22Rv1 (cell line): ENCODE measurements around the gene DIS3.

ENCODE experiments used
- ZFX ChIP-seq: fragments of 450-650 bp; IDR thresholded peaks from 2 replicates; pipeline ENCODE4 v1.6.1; 2017; ENCODE audit warnings: antibody characterized with exemption, borderline replicate concordance
- TF ChIP-seq, protein P1 (sequence below): fragments of 450-650 bp; IDR thresholded peaks from 2 replicates; pipeline ENCODE4 v1.5.1; 2017; ENCODE audit warnings: mild to moderate bottlenecking

DNA sequence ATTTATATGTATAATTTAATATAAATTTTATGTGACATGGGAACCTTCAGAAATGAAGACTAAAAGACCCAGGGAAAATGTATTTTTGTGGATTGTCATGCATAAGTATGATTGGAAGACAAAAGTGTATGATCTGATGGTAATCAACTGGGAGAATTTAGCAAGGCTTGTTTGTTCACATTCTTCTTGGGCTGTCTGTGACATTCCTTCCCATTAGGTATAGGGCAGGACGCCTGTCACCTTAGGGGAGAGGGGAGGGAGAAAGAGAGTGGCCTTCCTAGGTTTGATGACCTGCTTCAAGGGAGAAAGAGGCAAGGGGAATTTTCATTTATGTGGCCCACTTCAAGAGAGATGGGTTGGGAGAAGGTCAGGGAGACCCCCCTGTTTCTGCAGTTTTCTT is 22.6 kb upstream of the DIS3 start:
- TF ChIP-seq, protein P1, sequence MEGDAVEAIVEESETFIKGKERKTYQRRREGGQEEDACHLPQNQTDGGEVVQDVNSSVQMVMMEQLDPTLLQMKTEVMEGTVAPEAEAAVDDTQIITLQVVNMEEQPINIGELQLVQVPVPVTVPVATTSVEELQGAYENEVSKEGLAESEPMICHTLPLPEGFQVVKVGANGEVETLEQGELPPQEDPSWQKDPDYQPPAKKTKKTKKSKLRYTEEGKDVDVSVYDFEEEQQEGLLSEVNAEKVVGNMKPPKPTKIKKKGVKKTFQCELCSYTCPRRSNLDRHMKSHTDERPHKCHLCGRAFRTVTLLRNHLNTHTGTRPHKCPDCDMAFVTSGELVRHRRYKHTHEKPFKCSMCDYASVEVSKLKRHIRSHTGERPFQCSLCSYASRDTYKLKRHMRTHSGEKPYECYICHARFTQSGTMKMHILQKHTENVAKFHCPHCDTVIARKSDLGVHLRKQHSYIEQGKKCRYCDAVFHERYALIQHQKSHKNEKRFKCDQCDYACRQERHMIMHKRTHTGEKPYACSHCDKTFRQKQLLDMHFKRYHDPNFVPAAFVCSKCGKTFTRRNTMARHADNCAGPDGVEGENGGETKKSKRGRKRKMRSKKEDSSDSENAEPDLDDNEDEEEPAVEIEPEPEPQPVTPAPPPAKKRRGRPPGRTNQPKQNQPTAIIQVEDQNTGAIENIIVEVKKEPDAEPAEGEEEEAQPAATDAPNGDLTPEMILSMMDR: no peak
- no peak for TF ChIP-seq ZFX
